Activated B cell treated with CpG ODN at 0.5 μM for 24 hours (primary cell): ENCODE results near the gene SKAP2. TPM values are rescaled to one million over a fixed set of nuclear protein-coding genes. Genes with fewer than 3 reads are reported as not detected.

Experiments
- ATAC-seq: fragments of 200-7000 bp; cut with Tn5 transposase; one replicate; pipeline ENCODE4 v1.10.0; 2021; ENCODE audit warnings: low read depth, mild to moderate bottlenecking, moderate library complexity
- CTCF ChIA-PET: fragments of 350-600 bp; sonication (Branson Sonifier 250); formaldehyde crosslinking; loops from one replicate; lab custom pipeline; 2021; ENCODE audit warnings: antibody characterized with exemption; lab: Charles Lee
- POLR2A ChIA-PET: fragments of 350-600 bp; sonication (Branson Sonifier 250); formaldehyde crosslinking; loops from one replicate; lab custom pipeline; 2021; ENCODE audit warnings: antibody characterized with exemption; lab: Charles Lee
- DNase-seq: peaks from one replicate; pipeline ENCODE4 v3.0.0; 2022
- H3K27ac Mint-ChIP-seq: one replicate; pipeline ENCODE4 v1.8.0; 2020; ENCODE audit warnings: mixed read lengths
- H3K27me3 Mint-ChIP-seq: one replicate; pipeline ENCODE4 v1.8.0; 2021; ENCODE audit warnings: mixed read lengths
- H3K36me3 Mint-ChIP-seq: one replicate; pipeline ENCODE4 v1.8.0; 2021; ENCODE audit warnings: low read depth, mixed read lengths
- H3K4me1 Mint-ChIP-seq: one replicate; pipeline ENCODE4 v1.8.0; 2021; ENCODE audit warnings: mixed read lengths
- H3K4me3 Mint-ChIP-seq: one replicate; pipeline ENCODE4 v1.8.0; 2020; ENCODE audit warnings: mild to moderate bottlenecking, mixed read lengths
- H3K9me3 Mint-ChIP-seq: one replicate; pipeline ENCODE4 v1.8.0; 2020; ENCODE audit warnings: mixed read lengths
- CTCF ChIP-seq: fragments of 200-600 bp; IDR thresholded peaks from one replicate; pipeline ENCODE4 v1.8.0; 2022; ENCODE audit warnings: antibody characterized with exemption, mild to moderate bottlenecking
- intact Hi-C: fragments of 100-400 bp; cut with micrococcal nuclease; formaldehyde crosslinking; loops from one replicate; pipeline ENCODE4 v1.15.1; 2024
- total RNA-seq: library from RNA; stranded (reverse); gene quantifications from 2 replicates; pipeline ENCODE4 v1.2.3, GENCODE V29; 2022

SKAP2 gene
- total RNA-seq, 1 donor from 2014 or later = 75.6 TPM

- H3K36me3 Mint-ChIP-seq = no peaks in the 10 kb centered on the region
- no peak overlapping the region for H3K27ac Mint-ChIP-seq
- no peak overlapping the region for H3K4me3 Mint-ChIP-seq
- ChIA-PET POLR2A (no interaction called here), CTCF (no interaction called here)
- TF ChIP-seq CTCF = no peak
- H3K27me3 Mint-ChIP-seq = no peaks in the 10 kb centered on the region
- intact Hi-C loops = no loop called here
- peaks cover under 1% of the 10 kb centered on the region for H3K9me3 Mint-ChIP-seq
- no peaks in the 10 kb centered on the region for H3K4me1 Mint-ChIP-seq
- DNase-seq (no peak), ATAC-seq (no peak)
Measured at GRCh38 chr7:26626687-26627086, 237.7 kb downstream of the SKAP2 start.

GRCh38 chr7:26626156-26626555, 238.2 kb downstream of the SKAP2 start:
- no peaks in the 10 kb centered on the region for H3K4me1 Mint-ChIP-seq
- H3K27ac Mint-ChIP-seq = no peak overlapping the region
- ATAC-seq (no peak), DNase-seq (no peak)
- ChIA-PET POLR2A (no interaction called here), CTCF (no interaction called here)
- intact Hi-C loops = no loop called here
- H3K4me3 Mint-ChIP-seq = no peak overlapping the region
- H3K27me3 Mint-ChIP-seq = no peaks in the 10 kb centered on the region
- peaks cover 1% of the 10 kb centered on the region for H3K9me3 Mint-ChIP-seq
- no peak for TF ChIP-seq CTCF
- no peaks in the 10 kb centered on the region for H3K36me3 Mint-ChIP-seq

GRCh38 chr7:26625286-26625685, 239.1 kb downstream of the SKAP2 start:
- ChIA-PET POLR2A (no interaction called here), CTCF (no interaction called here)
- TF ChIP-seq CTCF = no peak
- no peaks in the 10 kb centered on the region for H3K36me3 Mint-ChIP-seq
- no peaks in the 10 kb centered on the region for H3K27me3 Mint-ChIP-seq
- no peak for ATAC-seq
- no peak overlapping the region for H3K4me3 Mint-ChIP-seq
- H3K27ac Mint-ChIP-seq = no peak overlapping the region
- intact Hi-C loops = no loop called here
- DNase-seq = no peak
- peaks cover 1% of the 10 kb centered on the region for H3K9me3 Mint-ChIP-seq
- no peaks in the 10 kb centered on the region for H3K4me1 Mint-ChIP-seq

GRCh38 chr7:26624839-26625238, 239.6 kb downstream of the SKAP2 start:
- intact Hi-C loops = no loop called here
- no peak for ATAC-seq

GRCh38 chr7:26624431-26624830, 240.0 kb downstream of the SKAP2 start:
- ATAC-seq (no peak), DNase-seq (no peak)
- Mint-ChIP-seq H3K9me3 (peaks cover 1% of the 10 kb centered on the region), H3K4me3 (no peak overlapping the region), H3K36me3 (no peaks in the 10 kb centered on the region), H3K27ac (no peak overlapping the region), H3K4me1 (no peaks in the 10 kb centered on the region), H3K27me3 (no peaks in the 10 kb centered on the region)
- TF ChIP-seq CTCF = no peak
- ChIA-PET POLR2A (no interaction called here), CTCF (no interaction called here)
- intact Hi-C loops = no loop called here

More at GRCh38 chr7:26624839-26625238, 239.6 kb downstream of the SKAP2 start:
- no peaks in the 10 kb centered on the region for H3K4me1 Mint-ChIP-seq
- no peak for TF ChIP-seq CTCF
- H3K36me3 Mint-ChIP-seq = no peaks in the 10 kb centered on the region
- no peak for DNase-seq
- H3K27ac Mint-ChIP-seq = no peak overlapping the region
- H3K4me3 Mint-ChIP-seq = no peak overlapping the region
- H3K9me3 Mint-ChIP-seq = peaks cover 1% of the 10 kb centered on the region
- H3K27me3 Mint-ChIP-seq = no peaks in the 10 kb centered on the region
- CTCF ChIA-PET = no interaction called here
- POLR2A ChIA-PET = no interaction called here
